Parathyroid adenoma (tissue), 2 donors: ENCODE measurements around the gene ZNF335.

ENCODE experiments used
- H2AFZ ChIP-seq: fragments of 300-600 bp; sonication (generic); one replicate; pipeline ENCODE4 v1.7.0; 2017; ENCODE audit warnings: antibody characterized with exemption, mild to moderate bottlenecking
- H3K27ac ChIP-seq: fragments of 300-600 bp; sonication (generic); one replicate; pipeline ENCODE4 v1.7.0; 2017
- H3K27me3 ChIP-seq: fragments of 300-600 bp; sonication (generic); one replicate; pipeline ENCODE4 v1.7.0; 2017; ENCODE audit warnings: low read length; ENCODE audit not compliant: control insufficient read depth, insufficient read depth
- H3K36me3 ChIP-seq: fragments of 300-600 bp; sonication (generic); one replicate; pipeline ENCODE4 v1.7.0; 2017; ENCODE audit warnings: low read length; ENCODE audit not compliant: control insufficient read depth, insufficient read depth
- H3K4me1 ChIP-seq: fragments of 300-600 bp; sonication (generic); one replicate; pipeline ENCODE4 v1.7.0; 2017; ENCODE audit warnings: control low read depth
- H3K4me2 ChIP-seq: fragments of 300-600 bp; sonication (generic); one replicate; pipeline ENCODE4 v1.7.0; 2017; ENCODE audit warnings: low read length
- H3K4me3 ChIP-seq: fragments of 300-600 bp; sonication (generic); one replicate; pipeline ENCODE4 v1.7.0; 2017; ENCODE audit warnings: low read depth, low read length
- H3K79me2 ChIP-seq: fragments of 300-600 bp; sonication (generic); one replicate; pipeline ENCODE4 v1.7.0; 2017; ENCODE audit warnings: control low read depth
- H3K9ac ChIP-seq: fragments of 300-600 bp; sonication (generic); one replicate; pipeline ENCODE4 v1.7.0; 2017; ENCODE audit warnings: mild to moderate bottlenecking
- H3K9me3 ChIP-seq: fragments of 300-600 bp; sonication (generic); one replicate; pipeline ENCODE4 v1.7.0; 2017; ENCODE audit warnings: low read length; ENCODE audit not compliant: control insufficient read depth
- CTCF ChIP-seq: fragments of 300-600 bp; sonication (generic); IDR thresholded peaks from one replicate; pipeline ENCODE4 v1.7.0; 2017; ENCODE audit warnings: antibody characterized with exemption, mild to moderate bottlenecking
- donor health status: primary hyperparathyroidism.

Gene ZNF335

GRCh38 chr20:45918182-45918737 is 53.7 kb downstream of the ZNF335 start:
- H3K4me1 ChIP-seq = no peaks in the 10 kb centered on the region

GRCh38 chr20:45917790-45918141 is 54.2 kb downstream of the ZNF335 start:
- peak overlapping the region; percentile 3 for H3K27ac ChIP-seq
- H2AFZ ChIP-seq = no peak overlapping the region
- H3K4me1 ChIP-seq = no peaks in the 10 kb centered on the region
- H3K4me2 ChIP-seq = no peak overlapping the region
- no peaks in the 10 kb centered on the region for H3K36me3 ChIP-seq
- no peak overlapping the region for H3K9ac ChIP-seq
- H3K27me3 ChIP-seq = no peaks in the 10 kb centered on the region
- H3K79me2 ChIP-seq = no peaks in the 10 kb centered on the region
- TF ChIP-seq CTCF = no peak
- no peaks in the 10 kb centered on the region for H3K9me3 ChIP-seq
- no peak overlapping the region for H3K4me3 ChIP-seq

More at GRCh38 chr20:45918182-45918737, 53.7 kb downstream of the ZNF335 start:
- Histone ChIP-seq H3K27ac (peak overlapping the region; percentile 3), H3K9me3 (no peaks in the 10 kb centered on the region), H3K27me3 (no peaks in the 10 kb centered on the region), H3K79me2 (no peaks in the 10 kb centered on the region), H3K9ac (no peak overlapping the region), H3K4me2 (no peak overlapping the region), H3K4me3 (no peak overlapping the region), H3K36me3 (no peaks in the 10 kb centered on the region), H2AFZ (no peak overlapping the region)
- TF ChIP-seq CTCF = no peak

GRCh38 chr20:45913116-45913515 is 58.9 kb downstream of the ZNF335 start:
- Histone ChIP-seq H3K79me2 (no peaks in the 10 kb centered on the region), H3K27me3 (no peaks in the 10 kb centered on the region), H3K9me3 (no peaks in the 10 kb centered on the region), H3K4me1 (peaks cover 8% of the 10 kb centered on the region), H2AFZ (no peak overlapping the region), H3K4me3 (no peak overlapping the region), H3K36me3 (no peaks in the 10 kb centered on the region), H3K27ac (no peak overlapping the region), H3K4me2 (no peak overlapping the region), H3K9ac (no peak overlapping the region)
- TF ChIP-seq CTCF = no peak

- H2AFZ ChIP-seq = peak overlapping the region; percentile 94
- no peak overlapping the region for H3K27ac ChIP-seq
- TF ChIP-seq CTCF = no peak
- no peaks in the 10 kb centered on the region for H3K79me2 ChIP-seq
- H3K4me3 ChIP-seq = no peak overlapping the region
- no peaks in the 10 kb centered on the region for H3K27me3 ChIP-seq
- H3K9me3 ChIP-seq = no peaks in the 10 kb centered on the region
- H3K9ac ChIP-seq = peak overlapping the region; percentile 22
- H3K4me2 ChIP-seq = peak overlapping the region; percentile 32
- H3K4me1 ChIP-seq = peaks cover 8% of the 10 kb centered on the region
- H3K36me3 ChIP-seq = no peaks in the 10 kb centered on the region
Measured at GRCh38 chr20:45912344-45912682, 59.7 kb downstream of the ZNF335 start.
